Spinal cord (tissue), 10 donors: ENCODE results near the gene GET4. TPM values are rescaled to one million over a fixed set of nuclear protein-coding genes. Genes with fewer than 3 reads are reported as not detected.
"Not testable (repeated sequence)": the region's sequence is repeated elsewhere in the genome, so short reads cannot be mapped to it uniquely, and the experiment has no call there.

Source experiments
- DNase-seq, 6 donors: peaks; one replicate each; pipeline versions ENCODE4 v3.0.0 to v3.0.0-alpha.2; 2013 to 2015; ENCODE audit warnings: low spot score in 6 of 6, low read depth in 4 of 6
- H3K27ac ChIP-seq: one replicate; pipeline ENCODE4 v1.5.1; 2013; ENCODE audit warnings: low read depth, low read length, control low read depth
- H3K27me3 ChIP-seq: one replicate; pipeline ENCODE4 v1.6.1; 2013; ENCODE audit warnings: low read length; ENCODE audit not compliant: control insufficient read depth, insufficient read depth
- H3K36me3 ChIP-seq: one replicate; pipeline ENCODE4 v1.6.1; 2013; ENCODE audit warnings: low read length; ENCODE audit not compliant: control insufficient read depth, insufficient read depth
- H3K4me1 ChIP-seq: one replicate; pipeline ENCODE4 v1.6.1; 2013; ENCODE audit warnings: low read length; ENCODE audit not compliant: control insufficient read depth, insufficient read depth
- H3K4me3 ChIP-seq: one replicate; pipeline ENCODE4 v1.5.1; 2013; ENCODE audit warnings: low read depth, low read length, control low read depth
- H3K9me3 ChIP-seq: one replicate; pipeline ENCODE4 v1.6.1; 2013; ENCODE audit warnings: low read length; ENCODE audit not compliant: control insufficient read depth, insufficient read depth
- WGBS: methylation state at CpG from one replicate; pipeline ENCODE4 v1.1.5; 2013; ENCODE audit warnings: missing lambda C conversion rate; ENCODE audit not compliant: insufficient coverage; 5-methylcytosine and 5-hydroxymethylcytosine counted together
- polyA plus RNA-seq, 2 donors: library from polyadenylated mRNA; unstranded; fragments of 120-200 nt; gene quantifications; one replicate each; pipeline ENCODE4 v1.2.1, GENCODE V29; 2013; ENCODE audit not compliant: insufficient read length in 2 of 2
- total RNA-seq, 2 donors: library from RNA; depleted of rRNA in 1 of 2; stranded (reverse); fragments of 120-200 nt in 1 of 2; fragments of >200 nt in 1 of 2; gene quantifications; one replicate each; pipeline versions ENCODE4 v1.2.3 to v1.2.4, GENCODE V29; 2013 to 2014
- donor health status: healthy.

Gene GET4
- total and polyA plus RNA-seq, 4 donors = 17.7 to 54.3 (median 33.2) TPM

- no peaks in the 10 kb centered on the region for H3K27me3 ChIP-seq
- WGBS = 95% methylated on average over 11 of the region's 15 CpGs
- DNase-seq = no peak
- peaks cover 70% of the 10 kb centered on the region for H3K36me3 ChIP-seq
- H3K9me3 ChIP-seq = no peaks in the 10 kb centered on the region
- peaks cover 20% of the 10 kb centered on the region for H3K4me1 ChIP-seq
- no peak overlapping the region for H3K4me3 ChIP-seq
- no peak overlapping the region for H3K27ac ChIP-seq
Observed at GRCh38 chr7:844514-844913, 31.8 kb upstream of the GET4 start.

DNA sequence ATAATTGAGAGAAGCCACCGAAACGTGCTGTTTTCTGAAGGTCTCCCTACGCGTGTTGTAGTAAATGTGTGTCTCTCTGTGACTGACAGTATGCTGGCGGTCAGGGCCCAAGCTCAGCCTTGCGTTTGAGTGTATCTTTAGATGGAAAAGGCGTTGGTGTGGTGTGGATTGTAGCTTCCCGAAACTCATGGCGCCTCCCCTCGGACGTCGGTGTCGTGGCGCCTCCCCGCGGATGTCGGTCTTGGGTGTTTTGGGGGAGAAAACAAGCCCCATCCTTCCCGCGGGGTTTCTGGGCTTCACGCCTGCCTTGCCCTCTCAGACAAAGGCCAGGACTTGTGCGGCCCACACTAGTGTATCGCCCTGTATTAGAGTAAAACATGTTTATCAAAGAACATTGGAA is 31.3 kb upstream of the GET4 start:
- 100% methylated on average over 5 of the region's 22 CpGs for WGBS
- no peaks in the 10 kb centered on the region for H3K27me3 ChIP-seq
- H3K36me3 ChIP-seq = peaks cover 70% of the 10 kb centered on the region
- H3K4me1 ChIP-seq = peaks cover 20% of the 10 kb centered on the region
- H3K9me3 ChIP-seq = no peaks in the 10 kb centered on the region
- no peak overlapping the region for H3K4me3 ChIP-seq
- H3K27ac ChIP-seq = no peak overlapping the region
- DNase-seq = no peak

DNA sequence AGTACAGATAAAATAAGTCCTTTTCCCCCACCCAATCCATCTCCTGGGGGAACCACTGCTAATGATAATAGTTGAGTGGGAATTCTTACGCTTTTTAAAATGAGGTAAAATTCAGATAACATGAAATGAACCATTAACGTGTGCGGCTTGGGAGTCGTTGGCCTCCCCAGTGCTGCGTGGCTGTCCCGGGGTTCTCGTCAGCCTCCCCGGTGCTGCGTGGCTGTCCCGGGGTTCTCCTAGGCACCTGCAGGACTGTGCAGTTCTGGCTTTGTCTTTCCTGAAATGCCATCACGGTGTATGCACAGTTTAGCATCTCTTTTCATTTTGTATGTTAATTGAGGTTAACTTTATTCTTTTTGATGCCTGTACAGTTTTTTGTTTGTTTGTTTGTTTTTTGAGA is 30.6 kb upstream of the GET4 start:
- DNase-seq = no peak
- H3K9me3 ChIP-seq = no peaks in the 10 kb centered on the region
- no peaks in the 10 kb centered on the region for H3K27me3 ChIP-seq
- peaks cover 66% of the 10 kb centered on the region for H3K36me3 ChIP-seq
- H3K4me3 ChIP-seq = no peak overlapping the region
- peaks cover 20% of the 10 kb centered on the region for H3K4me1 ChIP-seq
- WGBS = 94% methylated on average over 10 of the region's 11 CpGs
- no peak overlapping the region for H3K27ac ChIP-seq

- peaks cover 69% of the 10 kb centered on the region for H3K36me3 ChIP-seq
- H3K4me3 ChIP-seq, H3K27me3 ChIP-seq, DNase-seq, H3K9me3 ChIP-seq, H3K27ac ChIP-seq: not testable (repeated sequence)
- peaks cover 15% of the 10 kb centered on the region for H3K4me1 ChIP-seq
- WGBS = 95% methylated on average over 28 of the region's 37 CpGs
Observed at GRCh38 chr7:846958-847650, 29.2 kb upstream of the GET4 start.

- DNase-seq, H3K4me1 ChIP-seq, H3K27ac ChIP-seq, H3K4me3 ChIP-seq, H3K27me3 ChIP-seq, H3K9me3 ChIP-seq: not testable (repeated sequence)
- 98% methylated on average over 20 of the region's 28 CpGs for WGBS
- peaks cover 71% of the 10 kb centered on the region for H3K36me3 ChIP-seq
Observed at GRCh38 chr7:847728-848127, 28.6 kb upstream of the GET4 start.

GRCh38 chr7:849145-849544 is 27.2 kb upstream of the GET4 start:
- Histone ChIP-seq H3K9me3 (no peaks in the 10 kb centered on the region), H3K27me3 (no peaks in the 10 kb centered on the region), H3K4me1 (peaks cover under 1% of the 10 kb centered on the region), H3K4me3 (no peak overlapping the region), H3K27ac (no peak overlapping the region), H3K36me3 (peaks cover 75% of the 10 kb centered on the region)
- no peak for DNase-seq
- 97% methylated on average over 14 of the region's 14 CpGs for WGBS

- H3K27me3 ChIP-seq = no peaks in the 10 kb centered on the region
- no peaks in the 10 kb centered on the region for H3K9me3 ChIP-seq
- no peak overlapping the region for H3K27ac ChIP-seq
- peaks cover 75% of the 10 kb centered on the region for H3K36me3 ChIP-seq
- H3K4me1 ChIP-seq = no peaks in the 10 kb centered on the region
- no peak overlapping the region for H3K4me3 ChIP-seq
- WGBS = 96% methylated on average over 10 of the region's 19 CpGs
- no peak for DNase-seq
Observed at GRCh38 chr7:849781-850180, 26.6 kb upstream of the GET4 start.

GRCh38 chr7:851204-851603 is 25.1 kb upstream of the GET4 start:
- DNase-seq = no peak
- no peaks in the 10 kb centered on the region for H3K4me1 ChIP-seq
- WGBS = 97% methylated on average over 14 of the region's 14 CpGs

GRCh38 chr7:853366-854117 is 22.8 kb upstream of the GET4 start:
- no peak overlapping the region for H3K27ac ChIP-seq
- no peaks in the 10 kb centered on the region for H3K27me3 ChIP-seq
- H3K9me3 ChIP-seq = no peaks in the 10 kb centered on the region
- no peaks in the 10 kb centered on the region for H3K4me1 ChIP-seq
- 92% methylated on average over 33 of the region's 33 CpGs for WGBS
- peaks cover 85% of the 10 kb centered on the region for H3K36me3 ChIP-seq
- H3K4me3 ChIP-seq = no peak overlapping the region
- no peak for DNase-seq

More at GRCh38 chr7:851204-851603, 25.1 kb upstream of the GET4 start:
- Histone ChIP-seq H3K36me3 (peaks cover 79% of the 10 kb centered on the region), H3K4me3 (no peak overlapping the region), H3K9me3 (no peaks in the 10 kb centered on the region), H3K27me3 (no peaks in the 10 kb centered on the region), H3K27ac (no peak overlapping the region)
